HepG2 (cell line): ENCODE data around the gene OR9A2. TPM values are rescaled to one million over a fixed set of nuclear protein-coding genes. Genes with fewer than 3 reads are reported as not detected.

Source experiments
- ATAC-seq: fragments of 200-7000 bp; cut with Tn5 transposase; 3 replicates; pipeline ENCODE4 v1.9.1; 2020; ENCODE audit warnings: mild to moderate bottlenecking, moderate library complexity
- Bru-seq: library from RNA; stranded (reverse); fragments of 400-500 nt; gene quantifications from one replicate; lab custom pipeline; 2021; lab: Mats Ljungman, UMichigan
- BruChase-seq, 2 experiments: library from RNA; stranded (reverse); fragments of 400-500 nt; gene quantifications; one replicate each; lab custom pipeline; 2021; lab: Mats Ljungman, UMichigan
- BruUV-seq: library from RNA; stranded (reverse); fragments of 400-500 nt; replicated peaks from 2 replicates; lab custom pipeline; 2021; lab: Mats Ljungman, UMichigan
- CTCF ChIA-PET: fragments of 300-600 bp; formaldehyde crosslinking; extraction: SDS; loops from one replicate; lab custom pipeline; 2021; ENCODE audit warnings: low total read pairs, inconsistent platforms, low intra/inter-chr PET ratio; lab: Yijun Ruan, JAX
- POLR2A ChIA-PET: fragments of 350-600 bp; sonication (Branson Sonifier 250); formaldehyde crosslinking; loops from one replicate; lab custom pipeline; 2020; ENCODE audit warnings: antibody characterized with exemption, inconsistent platforms; lab: Yijun Ruan, JAX
- DNase-seq: peaks from one replicate; pipeline ENCODE4 v3.0.0-alpha.2; 2015; ENCODE audit warnings: low spot score
- FAIRE-seq: peaks from 3 replicates; lab custom pipeline; 2011; peaks lifted over from hg19 to GRCh38; lab: Jason Lieb, UNC
- H2AFZ ChIP-seq: one replicate; pipeline ENCODE4 v1.6.1; 2011; ENCODE audit warnings: low read length, inconsistent platforms
- H3K27ac ChIP-seq: fragments of 300-600 bp; 3 replicates; pipeline ENCODE4 v1.8.0; 2011; ENCODE audit warnings: mixed run types, mild to moderate bottlenecking, mixed read lengths, low read length, inconsistent platforms; ENCODE audit not compliant: insufficient read depth; ENCODE audit errors: extremely low read length
- H3K27me3 ChIP-seq, 2 experiments: fragments of 200-600 bp in 1 of 2; 2 replicates in 1 of 2; 3 replicates in 1 of 2; pipeline versions ENCODE4 v1.6.0 to v1.8.0; 2011; ENCODE audit warnings: low read length in 2 of 2, mild to moderate bottlenecking in 2 of 2, moderate library complexity in 2 of 2, inconsistent platforms in 1 of 2; ENCODE audit not compliant: insufficient read depth in 2 of 2, control insufficient read depth in 1 of 2
- H3K36me3 ChIP-seq, 2 experiments: fragments of 200-600 bp in 1 of 2; replicated peaks in 1 of 2; 2 replicates in 1 of 2; 3 replicates in 1 of 2; pipeline versions ENCODE4 v1.5.1 to v1.8.0; 2011; ENCODE audit warnings: low read length in 2 of 2, inconsistent platforms in 1 of 2; ENCODE audit not compliant: insufficient read depth in 2 of 2, control insufficient read depth in 1 of 2
- H3K4me1 ChIP-seq: 2 replicates; pipeline ENCODE4 v1.5.1; 2012; ENCODE audit warnings: low read length, inconsistent platforms; ENCODE audit not compliant: insufficient read depth
- H3K4me2 ChIP-seq: 2 replicates; pipeline ENCODE4 v1.6.0; 2011; ENCODE audit warnings: low read depth, low read length, inconsistent platforms
- H3K4me3 ChIP-seq, 3 experiments: fragments of 200-600 bp in 1 of 3; sonication (generic), shearing (Covaris generic) in 1 of 3; replicated peaks in 1 of 3; 2 replicates each; pipeline ENCODE4 v1.5.1; 2011 to 2016; ENCODE audit warnings: low read length in 3 of 3, inconsistent platforms in 2 of 3, low read depth in 2 of 3, mild to moderate bottlenecking in 2 of 3, control low read depth in 1 of 3, mixed read lengths in 1 of 3; ENCODE audit not compliant: insufficient read depth in 1 of 3
- H3K79me2 ChIP-seq: one replicate; pipeline ENCODE4 v1.6.1; 2011; ENCODE audit warnings: low read length, inconsistent platforms; ENCODE audit not compliant: insufficient read depth
- H3K9ac ChIP-seq: 2 replicates; pipeline ENCODE4 v1.6.0; 2011; ENCODE audit warnings: mild to moderate bottlenecking, low read depth, low read length, inconsistent platforms; ENCODE audit not compliant: insufficient read depth
- H3K9me3 ChIP-seq: 2 replicates; pipeline ENCODE4 v1.5.1; 2012; ENCODE audit warnings: mild to moderate bottlenecking, low read length
- H4K20me1 ChIP-seq: 2 replicates; pipeline ENCODE4 v1.6.0; 2011; ENCODE audit warnings: inconsistent platforms, mild to moderate bottlenecking, low read length, moderate library complexity; ENCODE audit not compliant: insufficient read depth
- AGO2 ChIP-seq: fragments of 200-400 bp; formaldehyde crosslinking; optimal IDR thresholded peaks from 2 replicates; pipeline ENCODE3; 2017; ENCODE audit warnings: mild to moderate bottlenecking, low read depth, low read length, moderate library complexity
- CCDC6 ChIP-seq: sonication (generic); formaldehyde crosslinking; IDR thresholded peaks from 2 replicates; pipeline ENCODE4 v1.8.1; 2022; ENCODE audit warnings: mild to moderate bottlenecking, missing genetic modification reagents, moderate library complexity
- GATA4 ChIP-seq: sonication (generic); IDR thresholded peaks from 2 replicates; pipeline ENCODE4 v1.6.1; 2016; ENCODE audit warnings: antibody characterized with exemption, low read depth, borderline replicate concordance
- RBFOX2 ChIP-seq: fragments of 200-400 bp; formaldehyde crosslinking; IDR thresholded peaks from 2 replicates; pipeline ENCODE4 v1.6.1; 2017; ENCODE audit warnings: low read depth, mild to moderate bottlenecking, low read length
- THAP11 ChIP-seq: IDR thresholded peaks from 2 replicates; pipeline ENCODE4 v1.6.1; 2016; ENCODE audit warnings: missing biosample characterization, missing genetic modification reagents
- ZNF234 ChIP-seq: sonication (generic); formaldehyde crosslinking; conservative IDR thresholded peaks from 2 replicates; pipeline ENCODE4 v1.5.1; 2020; ENCODE audit warnings: mild to moderate bottlenecking, missing genetic modification reagents
- WGBS: methylation state at CpG from one replicate; pipeline ENCODE4 v1.1.6; 2017; ENCODE audit warnings: low lambda C conversion rate; 5-methylcytosine and 5-hydroxymethylcytosine counted together
- in situ Hi-C: cut with HindIII; loops from 2 replicates; pipeline ENCODE4 v1.10.0; 2017; ENCODE audit warnings: low pct_unique_long_range_greater_than_20kb; ENCODE audit not compliant: extremely low pct_ligation_motif_present
- intact Hi-C: fragments of 100-400 bp; cut with micrococcal nuclease; formaldehyde crosslinking; loops from one replicate; pipeline ENCODE4 v1.10.0; 2022; ENCODE audit not compliant: unreplicated experiment
- long read RNA-seq, 2 experiments: library from RNA in 1 of 2; library from polyadenylated mRNA in 1 of 2; stranded (forward) in 1 of 2; unstranded in 1 of 2; transcript quantifications; one replicate each; pipeline ENCODE4 v2.0.0, GENCODE V29; 2019 to 2022
- polyA minus RNA-seq, 3 experiments: library from RNA; depleted of rRNA, polyadenylated mRNA; stranded (reverse); fragments of >200 nt; gene quantifications; 2 replicates each; pipeline ENCODE4 v1.2.3, GENCODE V29; 2011; ENCODE audit warnings: low replicate concordance in 1 of 3
- polyA plus RNA-seq, 8 experiments: library from polyadenylated mRNA; depleted of rRNA in 3 of 8; stranded (reverse) in 7 of 8; unstranded in 1 of 8; fragments of >200 nt; fragmentation: Illumina TruSeq in 4 of 8; extraction: Trizol in 4 of 8; gene quantifications; 2 replicates each; pipeline versions ENCODE4 v1.2.1 to v1.2.3, GENCODE V29; 2011 to 2016; ENCODE audit warnings: low read depth in 4 of 8, missing spikeins in 1 of 8, mixed read lengths in 1 of 8; ENCODE audit not compliant: insufficient read depth in 1 of 8
- total RNA-seq, 5 experiments: library from RNA; depleted of rRNA; stranded (reverse); fragments of >200 nt; fragmentation: Illumina TruSeq; extraction: Trizol; gene quantifications; 2 replicates each; pipeline ENCODE4 v1.2.3, GENCODE V29; 2016; ENCODE audit warnings: low read depth in 1 of 5
- TF ChIP-seq, protein P1 (sequence below): sonication (generic); formaldehyde crosslinking; IDR thresholded peaks from 2 replicates; pipeline ENCODE4 v1.4.0; 2020; ENCODE audit warnings: missing genetic modification reagents, borderline replicate concordance
- TF ChIP-seq, protein P2 (sequence below): sonication (generic); formaldehyde crosslinking; IDR thresholded peaks from 2 replicates; pipeline ENCODE4 v1.5.1; 2020; ENCODE audit warnings: missing genetic modification reagents, mild to moderate bottlenecking, borderline replicate concordance
- TF ChIP-seq, protein P3 (sequence below): sonication (generic); formaldehyde crosslinking; IDR thresholded peaks from 2 replicates; pipeline ENCODE4 v1.5.1; 2020; ENCODE audit warnings: missing genetic modification reagents, mild to moderate bottlenecking, borderline replicate concordance

The OR9A2 gene, protein sequence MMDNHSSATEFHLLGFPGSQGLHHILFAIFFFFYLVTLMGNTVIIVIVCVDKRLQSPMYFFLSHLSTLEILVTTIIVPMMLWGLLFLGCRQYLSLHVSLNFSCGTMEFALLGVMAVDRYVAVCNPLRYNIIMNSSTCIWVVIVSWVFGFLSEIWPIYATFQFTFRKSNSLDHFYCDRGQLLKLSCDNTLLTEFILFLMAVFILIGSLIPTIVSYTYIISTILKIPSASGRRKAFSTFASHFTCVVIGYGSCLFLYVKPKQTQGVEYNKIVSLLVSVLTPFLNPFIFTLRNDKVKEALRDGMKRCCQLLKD
- total RNA-seq (2016; rRNA removed; fragmentation: Illumina TruSeq; extraction: Trizol) (not detected in 2 replicates), polyA plus RNA-seq (2011; rRNA removed) (not detected in 2 replicates), polyA minus RNA-seq (2011; rRNA and poly(A)+ RNA removed; ENCODE audit: low replicate concordance) (0.14 and 1.6 TPM in 2 replicates), Bru-seq, nascent RNA (not detected), BruChase-seq, experiment 1, labeled RNA remaining after a 6-hour chase (not detected), BruChase-seq, experiment 2, labeled RNA remaining after a 2-hour chase (percentile 25 among the genes with signal in this experiment)
- not detected in 2 replicates for total RNA-seq (2016; cell fraction: cytosol; rRNA removed; fragmentation: Illumina TruSeq; extraction: Trizol; ENCODE audit: low read depth)
- total RNA-seq (2016; cell fraction: insoluble cytoplasmic fraction; rRNA removed; fragmentation: Illumina TruSeq; extraction: Trizol): not detected in 2 replicates
- not detected in 2 replicates for total RNA-seq (2016; cell fraction: membrane; rRNA removed; fragmentation: Illumina TruSeq; extraction: Trizol)
- total RNA-seq (2016; cell fraction: nucleus; rRNA removed; fragmentation: Illumina TruSeq; extraction: Trizol): not detected in 2 replicates
- not detected in 2 replicates for polyA plus RNA-seq (2011; cell fraction: cytosol; rRNA removed)
- not detected in 2 replicates for polyA plus RNA-seq (2011; cell fraction: nucleus; rRNA removed)
- polyA plus RNA-seq (2012): not detected in 2 replicates
- polyA plus RNA-seq (2016; cell fraction: cytosol; fragmentation: Illumina TruSeq; extraction: Trizol; ENCODE audit: low read depth): not detected in 2 replicates
- not detected in 2 replicates for polyA plus RNA-seq (2016; cell fraction: insoluble cytoplasmic fraction; fragmentation: Illumina TruSeq; extraction: Trizol; ENCODE audit: low read depth)
- polyA plus RNA-seq (2016; cell fraction: membrane; fragmentation: Illumina TruSeq; extraction: Trizol; ENCODE audit: low read depth): not detected in 2 replicates
- not detected in 2 replicates for polyA plus RNA-seq (2016; cell fraction: nucleus; fragmentation: Illumina TruSeq; extraction: Trizol; ENCODE audit: insufficient read depth, low read depth)
- polyA minus RNA-seq (2011; cell fraction: cytosol; rRNA and poly(A)+ RNA removed): not detected in 2 replicates
- 1.1 and 2.2 TPM in 2 replicates for polyA minus RNA-seq (2011; cell fraction: nucleus; rRNA and poly(A)+ RNA removed)
- long read RNA-seq, experiment 1: 0 reads
- long read RNA-seq, experiment 2: 0 reads

DNA sequence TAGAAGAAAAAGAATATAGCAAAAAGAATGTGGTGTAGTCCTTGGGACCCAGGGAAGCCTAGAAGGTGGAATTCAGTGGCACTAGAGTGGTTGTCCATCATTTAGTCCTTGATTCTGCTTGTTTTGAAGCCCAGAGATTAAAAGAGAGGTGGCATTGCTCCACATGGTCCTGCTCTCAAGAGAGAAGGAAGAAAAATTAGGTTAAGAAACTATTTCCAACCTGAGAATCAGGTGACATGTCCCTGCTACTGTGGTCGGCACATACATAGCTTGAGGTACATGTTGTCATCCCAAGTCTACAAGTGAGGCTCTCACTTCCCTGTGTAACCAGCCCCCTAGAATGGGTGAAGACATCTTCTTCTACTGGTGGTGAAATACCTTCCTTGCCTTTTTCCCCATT is at the start of gene OR9A2:
TSS of gene OR9A2 (minus strand) at position 101 of the 400 bp plus-strand sequence. CDS start at position 101, 0 bp downstream.
- Histone ChIP-seq H4K20me1 (no peaks in the 10 kb centered on the region), H3K9ac (no peak within 1 kb of the TSS), H3K27me3 (no peaks in the 10 kb centered on the region), H3K9me3 (no peaks in the 10 kb centered on the region), H3K4me3 (no peak within 1 kb of the TSS), H3K4me2 (no peak within 1 kb of the TSS), H3K79me2 (no peaks in the 10 kb centered on the region), H3K4me1 (no peaks in the 10 kb centered on the region), H2AFZ (no peak within 1 kb of the TSS), H3K27ac (no peak within 1 kb of the TSS), H3K36me3 (no peaks in the 10 kb centered on the region)
- 25% methylated on average over 1 of the region's 1 CpG for WGBS
- intact Hi-C loops: no loop called here
- no peak for FAIRE-seq
- in situ Hi-C loops: no loop called here
- no peak for DNase-seq
- BruUV-seq: no TSS peak
- TF ChIP-seq AGO2 (no peak), THAP11 (no peak)
- ATAC-seq: no peak
- ChIA-PET POLR2A (no interaction called here), CTCF (no interaction called here)

DNA sequence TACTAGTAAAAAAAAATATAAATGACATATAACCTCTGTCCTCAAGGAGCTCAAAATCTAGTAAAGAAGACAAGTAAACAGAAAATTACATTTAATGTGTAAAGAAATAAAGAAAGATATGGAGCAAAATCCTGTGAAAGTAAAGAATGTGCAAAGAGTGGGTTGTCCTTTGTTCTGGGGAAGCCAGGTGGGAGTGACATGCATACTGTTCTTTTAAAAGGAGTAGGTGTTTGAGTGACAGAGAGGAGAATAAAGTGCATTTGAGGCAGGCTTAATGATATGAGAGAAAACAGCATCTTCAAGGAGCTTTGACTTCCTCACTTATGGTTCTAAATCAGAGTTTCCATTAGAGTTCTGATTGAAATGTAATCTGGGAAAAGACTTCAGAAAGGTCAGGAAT is 47.2 kb upstream of the OR9A2 start:
- CTCF ChIA-PET: no interaction called here
- H3K9ac ChIP-seq: no peak overlapping the region
- no TSS peak for BruUV-seq
- H3K4me2 ChIP-seq: no peak overlapping the region
- intact Hi-C loops (no loop called here), in situ Hi-C loops (no loop called here)
- H3K79me2 ChIP-seq: no peaks in the 10 kb centered on the region
- H2AFZ ChIP-seq: no peak overlapping the region
- H4K20me1 ChIP-seq: no peaks in the 10 kb centered on the region
- H3K4me3 ChIP-seq: no peak overlapping the region
- POLR2A ChIA-PET: no interaction called here
- no peaks in the 10 kb centered on the region for H3K36me3 ChIP-seq
- no peak for ATAC-seq
- no peaks in the 10 kb centered on the region for H3K9me3 ChIP-seq
- no peaks in the 10 kb centered on the region; a peak in 1 of 5 replicates for H3K27me3 ChIP-seq
- no peak overlapping the region for H3K27ac ChIP-seq
- H3K4me1 ChIP-seq: no peaks in the 10 kb centered on the region
- no peak for DNase-seq
- no peak for FAIRE-seq
- TF ChIP-seq CCDC6 (CRISPR knock-in tag) (no peak), ZNF234 (CRISPR knock-in tag) (no peak), RBFOX2 (no peak), GATA4 (no peak)
- TF ChIP-seq, protein P1, sequence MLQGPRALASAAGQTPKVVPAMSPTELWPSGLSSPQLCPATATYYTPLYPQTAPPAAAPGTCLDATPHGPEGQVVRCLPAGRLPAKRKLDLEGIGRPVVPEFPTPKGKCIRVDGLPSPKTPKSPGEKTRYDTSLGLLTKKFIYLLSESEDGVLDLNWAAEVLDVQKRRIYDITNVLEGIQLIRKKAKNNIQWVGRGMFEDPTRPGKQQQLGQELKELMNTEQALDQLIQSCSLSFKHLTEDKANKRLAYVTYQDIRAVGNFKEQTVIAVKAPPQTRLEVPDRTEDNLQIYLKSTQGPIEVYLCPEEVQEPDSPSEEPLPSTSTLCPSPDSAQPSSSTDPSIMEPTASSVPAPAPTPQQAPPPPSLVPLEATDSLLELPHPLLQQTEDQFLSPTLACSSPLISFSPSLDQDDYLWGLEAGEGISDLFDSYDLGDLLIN (CRISPR knock-in tag): no peak
- TF ChIP-seq, protein P2, sequence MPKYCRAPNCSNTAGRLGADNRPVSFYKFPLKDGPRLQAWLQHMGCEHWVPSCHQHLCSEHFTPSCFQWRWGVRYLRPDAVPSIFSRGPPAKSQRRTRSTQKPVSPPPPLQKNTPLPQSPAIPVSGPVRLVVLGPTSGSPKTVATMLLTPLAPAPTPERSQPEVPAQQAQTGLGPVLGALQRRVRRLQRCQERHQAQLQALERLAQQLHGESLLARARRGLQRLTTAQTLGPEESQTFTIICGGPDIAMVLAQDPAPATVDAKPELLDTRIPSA (CRISPR knock-in tag): no peak
- TF ChIP-seq, protein P3, sequence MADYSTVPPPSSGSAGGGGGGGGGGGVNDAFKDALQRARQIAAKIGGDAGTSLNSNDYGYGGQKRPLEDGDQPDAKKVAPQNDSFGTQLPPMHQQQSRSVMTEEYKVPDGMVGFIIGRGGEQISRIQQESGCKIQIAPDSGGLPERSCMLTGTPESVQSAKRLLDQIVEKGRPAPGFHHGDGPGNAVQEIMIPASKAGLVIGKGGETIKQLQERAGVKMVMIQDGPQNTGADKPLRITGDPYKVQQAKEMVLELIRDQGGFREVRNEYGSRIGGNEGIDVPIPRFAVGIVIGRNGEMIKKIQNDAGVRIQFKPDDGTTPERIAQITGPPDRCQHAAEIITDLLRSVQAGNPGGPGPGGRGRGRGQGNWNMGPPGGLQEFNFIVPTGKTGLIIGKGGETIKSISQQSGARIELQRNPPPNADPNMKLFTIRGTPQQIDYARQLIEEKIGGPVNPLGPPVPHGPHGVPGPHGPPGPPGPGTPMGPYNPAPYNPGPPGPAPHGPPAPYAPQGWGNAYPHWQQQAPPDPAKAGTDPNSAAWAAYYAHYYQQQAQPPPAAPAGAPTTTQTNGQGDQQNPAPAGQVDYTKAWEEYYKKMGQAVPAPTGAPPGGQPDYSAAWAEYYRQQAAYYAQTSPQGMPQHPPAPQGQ (CRISPR knock-in tag): no peak
